DMS53 treated with DMSO at 0.1 percent for 48 hours (cell line): Measurements from ENCODE around the gene CPSF6.
"Not testable (repeated sequence)": the region's sequence is repeated elsewhere in the genome, so short reads cannot be mapped to it uniquely, and the experiment has no call there.

Source experiments
- DNase-seq: peaks from one replicate; lab custom pipeline; 2025; ENCODE audit not compliant: unreplicated experiment; lab: John Stamatoyannopoulos, UW

The CPSF6 gene, protein sequence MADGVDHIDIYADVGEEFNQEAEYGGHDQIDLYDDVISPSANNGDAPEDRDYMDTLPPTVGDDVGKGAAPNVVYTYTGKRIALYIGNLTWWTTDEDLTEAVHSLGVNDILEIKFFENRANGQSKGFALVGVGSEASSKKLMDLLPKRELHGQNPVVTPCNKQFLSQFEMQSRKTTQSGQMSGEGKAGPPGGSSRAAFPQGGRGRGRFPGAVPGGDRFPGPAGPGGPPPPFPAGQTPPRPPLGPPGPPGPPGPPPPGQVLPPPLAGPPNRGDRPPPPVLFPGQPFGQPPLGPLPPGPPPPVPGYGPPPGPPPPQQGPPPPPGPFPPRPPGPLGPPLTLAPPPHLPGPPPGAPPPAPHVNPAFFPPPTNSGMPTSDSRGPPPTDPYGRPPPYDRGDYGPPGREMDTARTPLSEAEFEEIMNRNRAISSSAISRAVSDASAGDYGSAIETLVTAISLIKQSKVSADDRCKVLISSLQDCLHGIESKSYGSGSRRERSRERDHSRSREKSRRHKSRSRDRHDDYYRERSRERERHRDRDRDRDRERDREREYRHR

DNA sequence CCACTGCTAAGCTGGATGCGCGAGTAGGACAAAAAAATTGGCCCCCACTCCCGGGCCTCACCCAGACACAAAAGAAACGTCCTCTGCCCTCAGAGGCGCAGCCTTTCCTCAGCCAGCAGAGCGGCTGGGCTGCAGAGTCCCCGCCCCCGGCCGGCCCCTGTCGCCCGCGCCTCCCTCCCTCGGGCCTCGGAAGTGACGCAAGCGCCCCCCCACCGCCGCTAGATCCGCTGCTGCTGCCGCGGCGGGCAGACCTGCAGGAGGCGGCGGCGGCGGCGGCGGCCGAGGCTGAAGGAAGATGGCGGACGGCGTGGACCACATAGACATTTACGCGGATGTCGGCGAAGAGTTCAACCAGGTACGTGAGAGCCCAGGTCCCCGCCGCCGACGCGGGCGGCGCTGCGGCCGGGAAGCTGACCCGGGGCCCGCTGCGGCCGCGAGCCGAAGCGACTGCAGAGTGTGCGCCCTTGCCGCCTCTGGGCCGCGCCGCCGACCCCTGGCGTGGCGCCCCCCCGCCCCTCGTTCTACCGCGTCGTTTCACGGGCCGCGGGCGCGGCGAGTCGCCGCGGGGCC is at the start of gene CPSF6:
TSS of gene CPSF6 (plus strand) at position 218 of the 570 bp plus-strand sequence. CDS start at position 296, 78 bp downstream.
- DNase-seq = peak; percentile 95

DNA sequence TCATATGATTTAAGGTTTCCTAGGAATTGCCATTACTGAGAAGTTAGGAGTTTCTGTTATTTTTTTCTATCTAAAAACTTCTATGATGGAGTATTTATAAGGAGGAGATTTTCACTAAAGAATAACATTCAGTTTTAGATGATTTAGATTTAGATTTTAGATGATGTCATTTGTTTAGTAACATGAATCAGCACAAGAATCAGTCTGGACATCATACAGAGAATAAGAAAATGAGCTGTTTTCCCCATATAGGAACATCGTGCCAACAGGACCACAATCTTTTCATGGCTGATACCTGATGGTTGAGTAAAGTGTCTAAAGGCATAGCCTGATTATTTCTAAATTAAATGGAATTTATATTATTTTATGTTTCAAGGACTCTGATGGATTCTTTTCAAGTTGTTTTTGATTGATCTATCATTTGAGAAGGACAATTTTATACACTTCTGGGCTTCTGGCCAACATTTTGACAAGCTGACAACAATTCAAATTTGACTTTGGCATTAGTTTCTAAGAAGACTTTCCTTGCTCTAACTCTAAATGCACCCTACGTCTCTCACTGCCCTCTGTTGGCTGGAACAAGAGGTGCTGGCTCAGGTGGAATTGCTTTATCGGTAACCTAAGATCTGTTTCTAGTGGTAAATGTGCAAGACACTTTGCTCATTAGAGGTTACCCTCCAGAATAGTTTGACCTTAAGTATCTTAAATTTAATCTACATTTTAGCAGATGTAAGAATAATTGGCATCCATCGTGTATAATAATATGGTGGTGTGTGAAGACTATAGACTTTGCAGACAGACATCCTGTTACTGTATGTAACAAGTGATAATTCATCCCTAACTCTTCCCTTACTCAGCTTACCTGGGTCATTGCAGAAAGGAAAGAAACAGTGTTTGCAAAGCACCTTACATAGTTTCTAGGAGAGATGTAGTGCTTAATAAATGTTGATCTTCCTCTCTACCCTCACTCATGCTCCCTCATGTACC is 42.8 kb upstream of the CPSF6 start:
- DNase-seq = peak; percentile 26

DNA sequence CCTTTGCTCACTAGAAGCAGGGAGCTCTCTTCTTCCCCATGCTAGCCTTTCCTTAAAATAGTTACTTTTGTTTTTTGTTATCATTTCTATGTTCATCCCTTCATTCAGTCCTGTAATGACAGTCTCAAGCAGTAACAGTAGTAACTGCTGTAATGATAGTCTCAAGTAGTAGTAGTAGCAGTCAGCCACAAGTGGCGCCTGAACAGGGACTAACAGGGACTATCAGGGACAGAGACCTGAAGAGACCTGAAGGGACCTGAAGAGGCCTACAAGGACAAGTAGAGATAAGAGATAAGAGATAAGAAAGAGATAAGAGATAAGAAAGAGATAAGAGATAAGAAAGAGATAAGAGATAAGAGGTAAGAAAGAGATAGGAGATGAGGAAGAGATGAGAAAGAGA is 39.4 kb upstream of the CPSF6 start:
- DNase-seq = not testable (repeated sequence)

DNA sequence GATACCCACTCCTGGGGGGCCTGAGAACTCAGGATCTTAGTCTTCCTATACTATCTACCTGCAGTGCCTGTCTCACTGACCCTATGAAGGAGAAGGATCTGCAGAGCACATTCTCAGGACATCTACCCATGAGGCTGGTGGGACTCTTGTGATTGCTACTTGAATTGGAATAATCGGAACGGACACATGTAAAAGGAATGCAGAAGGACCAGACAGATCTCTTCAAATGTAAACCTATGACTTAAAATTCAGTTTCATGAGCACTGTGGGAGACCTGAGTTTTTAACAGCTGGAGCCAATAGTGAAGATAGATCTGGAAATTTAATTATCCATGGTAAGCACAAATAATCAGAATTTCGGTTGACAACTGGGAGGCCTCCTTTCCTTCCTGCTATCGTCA is 35.2 kb upstream of the CPSF6 start:
- no peak for DNase-seq

DNA sequence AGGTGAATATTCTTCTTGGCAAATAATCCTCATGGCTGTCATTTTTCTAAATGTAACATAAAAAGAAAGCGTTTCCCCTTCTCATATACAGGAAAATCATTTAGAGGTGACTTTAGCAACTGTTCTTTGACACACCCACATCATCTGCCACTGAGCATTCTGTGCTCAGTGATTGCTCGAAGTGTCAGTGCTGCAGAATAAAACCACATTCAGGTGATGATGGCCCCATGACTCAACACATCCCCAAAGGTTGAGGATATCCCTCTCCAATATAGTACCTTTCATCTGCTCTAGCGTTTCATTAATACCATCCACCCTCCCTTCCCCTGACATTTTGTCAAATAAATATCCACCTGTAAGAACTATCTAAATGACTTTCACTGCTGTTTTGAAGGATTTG is 28.7 kb upstream of the CPSF6 start:
- no peak for DNase-seq

DNA sequence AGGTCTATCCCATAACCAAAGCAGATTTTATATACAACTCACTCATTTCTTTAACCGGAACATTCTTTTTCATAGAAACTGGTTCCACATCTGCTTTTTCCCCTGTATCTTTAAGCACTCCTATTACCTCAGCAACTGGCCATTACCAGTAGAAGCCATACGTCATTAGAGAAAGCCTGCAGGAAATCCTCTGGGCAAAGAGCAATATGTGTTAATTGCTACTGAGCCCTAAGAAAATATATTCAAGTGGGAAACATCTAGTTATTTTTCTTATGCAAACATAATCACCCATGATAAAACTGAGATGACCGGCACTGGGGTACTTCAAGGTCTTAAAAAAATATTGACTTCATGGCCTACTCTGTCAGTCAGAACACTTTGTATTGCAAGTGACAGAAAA is 28.2 kb upstream of the CPSF6 start:
- DNase-seq = no peak

DNA sequence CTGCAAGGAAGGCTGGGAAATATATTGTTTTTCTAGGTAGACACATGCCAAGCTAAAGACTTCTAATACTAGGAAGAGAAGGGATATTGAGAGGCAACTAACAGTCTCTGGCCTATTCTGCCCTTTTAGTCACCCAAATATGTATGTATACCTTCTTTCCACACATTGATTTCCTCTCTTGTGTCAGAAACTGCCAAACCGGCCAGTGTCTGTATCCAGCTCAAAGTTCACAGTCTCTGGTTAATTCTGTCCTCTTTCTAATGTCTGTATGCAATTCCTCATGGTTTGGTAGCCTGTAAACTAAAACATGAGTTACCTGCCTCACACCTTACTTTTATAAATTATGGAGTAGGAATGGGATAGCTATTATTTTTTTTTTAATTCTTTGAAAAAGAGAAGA is 25.2 kb upstream of the CPSF6 start:
- DNase-seq = no peak

DNA sequence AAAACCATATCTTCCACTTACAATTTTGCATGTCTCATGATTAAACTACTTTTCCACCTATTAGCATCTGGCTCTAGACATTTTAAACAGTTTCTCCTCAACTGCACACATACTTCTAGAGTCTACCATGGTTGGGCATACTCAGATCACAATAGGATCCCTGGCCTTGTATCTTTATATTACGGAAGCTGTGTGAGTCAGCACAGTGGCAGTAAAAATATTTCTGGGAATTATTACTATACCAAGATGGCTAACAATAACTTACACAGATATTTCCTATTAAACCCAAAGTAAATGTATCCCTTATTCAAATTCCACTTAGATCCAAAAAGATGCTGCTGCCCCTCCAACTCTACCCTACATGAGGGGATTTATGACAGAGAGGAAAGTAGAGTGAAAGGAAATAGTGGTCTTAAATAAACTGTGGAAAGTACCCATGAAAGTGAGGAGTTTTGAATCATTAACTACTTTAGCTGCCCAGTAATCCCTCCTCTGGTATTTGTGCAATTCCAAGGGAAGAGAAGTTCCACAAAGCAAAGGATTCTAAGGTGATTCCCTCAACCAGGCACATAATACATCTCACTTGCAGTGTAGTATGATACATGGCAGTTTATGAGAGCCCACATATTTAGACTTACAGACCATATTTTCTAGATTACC is 14.0 kb upstream of the CPSF6 start:
- no peak for DNase-seq

DNA sequence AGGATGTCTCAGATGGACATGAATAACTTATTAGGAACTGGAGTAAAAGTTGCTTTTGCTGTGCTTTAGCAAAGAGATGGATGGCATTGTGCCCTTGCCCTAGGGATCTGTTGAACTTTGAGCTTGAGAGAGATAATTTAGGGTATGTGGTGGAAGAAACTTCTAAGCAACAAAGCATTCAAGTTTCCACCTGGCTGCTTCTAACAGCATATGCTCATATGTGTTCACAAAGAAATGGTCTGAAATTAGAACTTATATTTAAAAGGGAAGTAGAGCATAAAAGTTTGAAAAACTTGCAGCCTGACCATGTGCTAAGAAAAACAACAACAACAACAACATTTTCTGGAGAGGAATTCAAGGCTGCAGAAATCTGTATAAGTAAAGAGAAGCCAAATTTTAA is 7.9 kb upstream of the CPSF6 start:
- DNase-seq = no peak

DNA sequence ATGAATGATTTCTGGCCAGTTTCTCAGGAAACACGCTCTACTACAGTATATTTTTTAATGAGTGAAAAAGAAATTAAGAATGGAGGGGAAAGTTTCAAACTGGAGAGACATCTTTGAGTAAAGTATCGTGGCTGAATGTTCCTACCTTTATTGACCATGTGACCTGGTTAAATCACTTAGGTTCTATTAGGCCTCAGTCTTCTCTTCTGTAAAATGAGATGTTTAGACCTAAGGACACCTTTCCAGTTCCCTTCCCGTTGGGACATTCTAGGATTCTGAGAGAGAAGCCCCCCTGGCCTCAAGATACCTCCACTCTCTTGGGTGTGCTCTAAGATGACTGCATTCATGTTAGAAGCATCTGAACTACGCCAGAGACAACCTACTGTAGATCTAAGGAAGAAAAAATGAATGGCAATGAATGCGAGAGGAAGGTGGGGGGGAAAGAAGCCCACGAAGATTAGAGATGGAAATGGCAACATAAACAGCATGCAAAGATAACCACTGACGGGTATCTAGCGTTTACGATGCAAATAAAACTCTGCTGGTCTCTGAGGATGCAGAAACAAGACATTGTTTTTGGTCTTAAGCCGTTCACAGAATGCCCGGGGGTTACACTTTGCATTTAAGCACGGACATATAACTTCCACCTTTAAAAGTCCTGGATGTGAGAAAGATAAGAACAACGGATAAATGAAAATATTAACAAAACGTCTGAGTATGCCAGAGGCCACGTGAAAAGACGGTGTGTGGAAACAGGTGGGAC is 599 bp upstream of the CPSF6 start:
- DNase-seq = no peak

DNA sequence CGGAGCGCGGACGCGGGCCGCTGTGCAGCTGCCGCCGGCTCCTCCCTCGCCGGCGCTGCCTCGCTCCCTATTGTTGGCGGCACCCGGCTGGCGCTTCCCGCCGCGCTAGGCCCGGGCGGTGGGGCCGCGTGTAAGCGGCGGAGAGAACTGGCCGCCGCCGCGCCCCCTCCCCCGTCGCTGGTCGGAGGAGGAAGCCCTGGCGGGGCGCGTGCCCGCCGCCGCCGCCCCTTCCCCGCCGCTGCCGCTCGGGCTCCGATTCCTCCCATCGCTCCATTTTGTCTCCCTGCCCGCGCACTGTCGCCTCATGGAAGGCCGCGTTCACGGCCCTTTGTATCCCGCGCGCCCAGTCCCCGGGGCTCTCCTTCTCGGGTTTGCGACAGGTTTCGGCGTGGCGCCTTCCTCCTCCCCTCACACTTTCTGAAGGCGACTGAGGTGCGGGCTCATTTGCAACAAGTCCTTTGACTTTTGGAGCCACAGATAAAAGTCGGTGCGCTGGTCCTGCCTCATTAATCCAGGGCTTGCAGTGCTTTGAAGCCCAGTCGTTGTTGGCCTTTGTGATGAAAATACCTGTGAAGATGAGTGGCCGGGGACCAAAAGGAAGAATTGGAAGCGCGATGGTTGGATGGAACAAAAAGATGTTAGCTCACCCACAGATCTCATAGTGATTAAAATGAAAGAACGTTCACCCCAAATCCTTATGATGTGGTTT is 707 bp downstream of the CPSF6 start:
- peak; percentile 33 for DNase-seq

DNA sequence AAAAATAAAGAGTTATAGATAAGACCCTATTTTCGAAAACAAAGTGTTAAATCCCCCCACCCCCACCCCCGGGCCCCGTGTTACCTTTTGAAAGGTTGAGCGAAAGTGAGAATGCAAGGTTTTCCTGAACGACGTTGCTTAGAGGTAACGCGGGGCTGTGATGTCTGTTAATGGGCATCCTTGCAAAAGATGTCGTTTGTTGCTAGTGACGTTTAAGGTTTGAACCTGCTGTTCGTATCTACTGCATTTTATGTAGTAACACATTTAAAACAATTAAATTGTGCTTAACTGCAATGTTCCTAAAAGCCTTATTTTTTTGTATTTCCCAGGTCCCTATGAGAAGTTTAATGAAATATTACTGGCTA is 1.2 kb downstream of the CPSF6 start:
- no peak for DNase-seq

DNA sequence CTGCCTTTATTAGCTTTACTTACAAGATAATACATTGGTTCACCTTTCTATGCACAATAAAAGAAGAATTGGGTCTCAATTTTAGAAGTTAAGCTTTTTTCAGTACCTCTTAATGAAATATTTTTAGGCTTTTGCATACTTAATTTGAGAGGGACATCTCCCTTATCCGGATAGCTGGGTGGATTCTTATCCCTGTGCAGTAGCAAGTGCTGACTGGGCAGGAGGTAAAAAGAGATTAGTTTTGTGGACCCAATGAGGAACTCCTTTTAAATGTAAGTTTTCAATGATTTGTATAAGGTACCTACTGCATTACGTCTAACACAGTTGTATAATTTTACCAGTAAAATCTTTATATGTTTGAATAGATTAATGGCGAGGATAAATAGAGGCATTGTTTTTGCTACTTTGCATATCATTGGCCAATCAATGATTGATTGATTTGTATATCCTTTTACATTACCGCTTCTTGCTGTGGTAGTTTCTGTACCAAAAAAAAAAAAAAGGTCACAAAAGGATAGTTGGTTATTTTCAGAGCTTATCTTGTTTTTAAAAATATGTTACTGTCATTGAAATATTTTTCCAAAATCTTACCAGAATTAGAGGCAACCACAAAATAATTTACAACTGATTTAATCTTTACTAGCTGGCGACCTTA is 2.2 kb downstream of the CPSF6 start:
- no peak for DNase-seq

DNA sequence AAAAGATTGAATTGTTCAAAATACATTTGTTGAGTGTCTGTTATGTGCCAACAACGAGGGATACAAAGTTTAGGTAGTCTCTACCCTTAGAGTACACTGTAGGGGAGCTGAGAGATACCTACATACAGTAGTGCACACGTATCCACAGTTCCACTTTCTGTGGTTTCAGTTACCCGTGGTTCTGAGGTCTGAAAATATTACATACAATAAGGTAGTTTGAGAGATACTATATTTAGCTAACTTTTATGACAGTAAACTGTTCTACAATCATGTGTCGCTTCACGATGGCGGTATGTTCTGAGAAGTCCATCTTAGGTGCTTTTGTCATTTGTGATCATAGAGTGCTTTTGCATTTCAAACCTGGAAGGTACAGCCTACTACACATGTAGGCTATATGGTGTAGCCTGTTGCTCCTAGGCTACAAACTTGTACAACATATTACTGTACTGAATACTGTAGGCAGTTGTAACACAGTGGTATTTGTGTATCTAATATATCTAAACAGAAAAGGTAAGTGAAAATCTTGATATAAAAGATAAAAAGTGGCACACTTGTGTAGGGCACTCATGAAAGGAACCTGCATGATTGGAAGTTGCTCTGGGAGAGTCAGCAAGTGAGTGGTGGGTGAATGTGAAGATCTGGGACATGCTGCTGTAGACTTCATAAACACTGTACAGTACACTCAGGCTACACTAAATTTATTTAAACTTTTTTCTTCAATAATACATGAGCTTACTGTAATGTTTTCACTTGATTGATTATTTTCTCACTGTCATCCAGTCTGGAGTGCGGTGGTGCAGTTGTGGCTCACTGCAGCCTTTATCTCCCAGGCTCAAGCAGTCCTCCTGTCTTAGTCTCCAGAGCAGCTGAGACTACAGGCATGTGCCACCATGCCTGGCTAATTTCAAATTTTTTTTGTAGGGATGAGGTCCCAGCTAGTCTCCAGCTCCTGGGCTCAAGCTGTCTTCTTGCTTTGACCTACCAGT is 4.0 kb downstream of the CPSF6 start:
- DNase-seq = no peak

DNA sequence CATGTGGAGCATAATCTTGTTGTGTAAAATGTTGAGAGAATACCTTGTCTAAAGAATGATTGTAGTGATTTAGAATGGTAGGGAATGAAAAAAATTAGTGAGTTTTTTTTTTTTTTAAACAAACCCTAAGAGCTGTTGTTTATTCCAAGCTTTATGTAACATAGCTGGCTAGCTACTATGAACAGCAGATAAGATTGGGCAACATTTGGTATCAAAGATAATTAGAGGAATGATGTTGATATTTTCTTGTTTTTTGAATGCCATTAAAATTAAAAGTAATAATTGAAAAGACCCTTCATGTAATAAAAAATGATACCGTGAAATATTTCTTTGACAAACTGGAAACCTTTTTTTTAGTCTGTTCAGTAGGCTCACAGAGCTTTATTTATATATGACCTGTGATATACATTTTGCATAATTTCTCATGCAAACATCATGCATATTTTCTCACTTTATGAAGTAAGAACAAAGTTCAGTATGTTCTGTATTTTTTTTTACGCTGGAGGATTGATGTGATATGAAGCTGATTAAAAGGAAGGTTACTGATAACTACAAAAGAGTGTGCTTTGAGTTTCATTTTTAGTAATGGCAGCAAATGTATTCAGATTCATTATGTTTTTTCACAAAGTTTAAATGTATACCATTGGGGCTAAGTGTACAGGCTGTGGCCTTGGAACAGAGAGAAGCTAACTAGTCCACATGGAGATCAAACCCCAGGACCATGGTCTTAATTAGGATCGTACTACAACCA is 8.1 kb downstream of the CPSF6 start:
- no peak for DNase-seq

DNA sequence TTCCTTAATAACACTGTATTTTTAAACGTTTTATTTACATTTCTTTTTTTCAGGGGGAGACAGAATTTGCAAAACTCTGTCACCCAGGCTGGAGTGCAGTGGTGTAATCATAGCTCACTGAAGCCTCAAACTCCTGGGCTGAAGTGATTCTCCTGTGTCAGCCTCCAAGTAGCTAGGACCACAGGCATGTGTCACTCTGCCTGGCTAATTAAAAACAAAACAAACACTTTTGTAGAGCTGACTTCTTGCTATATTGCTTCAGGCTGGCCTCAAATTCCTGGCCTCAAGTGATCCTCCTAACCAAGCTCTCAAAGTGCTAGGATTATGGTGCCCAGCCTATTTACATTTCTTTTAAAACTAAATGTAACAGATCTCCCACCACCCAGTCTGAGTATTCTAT is 12.7 kb downstream of the CPSF6 start:
- DNase-seq = no peak

DNA sequence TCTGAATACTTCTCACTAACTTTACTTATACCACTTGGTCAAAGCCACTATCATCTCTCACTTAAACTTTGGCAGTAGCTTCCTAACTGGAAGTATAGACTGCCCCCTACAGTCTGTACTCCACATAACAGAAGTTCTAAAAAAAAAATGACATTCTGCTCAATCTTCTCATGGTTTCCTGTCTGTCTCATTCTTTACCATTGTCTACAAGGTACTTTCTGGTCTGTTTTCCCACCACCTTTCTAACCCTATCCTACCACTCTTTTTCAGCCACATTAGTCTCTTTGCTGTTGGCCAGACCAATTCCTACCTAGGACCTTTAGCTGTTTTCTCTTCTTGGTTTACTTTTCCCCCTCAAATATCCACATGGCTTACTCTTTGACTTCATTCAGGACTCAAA is 14.7 kb downstream of the CPSF6 start:
- DNase-seq = peak; percentile 56
